GM18502 (cell line): ENCODE data around the gene XK.
A peak's percentile ranks its signal among the peaks of the same experiment; 100 is the strongest.

ENCODE experiments used
- ATAC-seq: cut with Tn5 transposase; IDR thresholded peaks from one replicate; pipeline ENCODE4 v1.9.1; 2021; ENCODE audit warnings: mild to moderate bottlenecking; ENCODE audit not compliant: unreplicated experiment, poor library complexity

The XK gene

DNA sequence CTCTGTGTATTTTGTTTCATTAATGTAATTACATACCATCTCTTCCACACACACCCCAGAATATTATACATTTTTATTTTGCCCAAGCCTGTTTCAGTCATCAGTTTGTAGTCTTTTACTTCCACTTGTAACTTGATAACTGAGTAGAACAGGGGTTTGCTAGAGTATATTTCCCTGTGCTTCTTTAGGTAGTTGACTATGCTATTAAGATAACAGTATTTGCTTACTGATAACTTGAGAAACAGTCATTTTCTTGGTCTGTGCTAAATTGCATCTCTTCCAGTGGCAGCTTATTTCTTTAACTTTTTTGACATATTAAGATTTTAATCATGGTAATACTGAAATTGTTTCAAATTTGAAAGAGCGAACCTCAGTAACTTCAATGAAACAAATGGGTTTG lies 7.0 kb upstream of the XK start:
- ATAC-seq, result no peak

DNA sequence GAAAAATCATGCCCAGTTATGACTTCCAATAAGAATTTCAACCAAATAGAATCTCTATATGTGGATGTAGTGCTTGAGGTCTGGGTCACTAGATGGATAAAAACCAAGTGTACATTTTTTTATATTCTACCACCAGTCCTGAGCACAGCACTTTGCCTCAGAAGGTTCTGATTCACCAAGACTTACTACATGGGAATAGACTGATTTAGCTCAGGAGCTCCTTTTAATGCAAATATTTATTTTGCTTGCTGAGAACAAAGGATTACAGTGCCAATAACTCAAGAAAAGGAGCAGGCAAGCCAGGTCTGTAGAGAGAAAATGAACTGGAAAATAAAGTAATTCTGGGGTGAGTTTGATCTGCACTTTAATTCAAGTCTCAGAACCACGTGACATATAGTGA lies 6.4 kb upstream of the XK start:
- ATAC-seq, result no peak

DNA sequence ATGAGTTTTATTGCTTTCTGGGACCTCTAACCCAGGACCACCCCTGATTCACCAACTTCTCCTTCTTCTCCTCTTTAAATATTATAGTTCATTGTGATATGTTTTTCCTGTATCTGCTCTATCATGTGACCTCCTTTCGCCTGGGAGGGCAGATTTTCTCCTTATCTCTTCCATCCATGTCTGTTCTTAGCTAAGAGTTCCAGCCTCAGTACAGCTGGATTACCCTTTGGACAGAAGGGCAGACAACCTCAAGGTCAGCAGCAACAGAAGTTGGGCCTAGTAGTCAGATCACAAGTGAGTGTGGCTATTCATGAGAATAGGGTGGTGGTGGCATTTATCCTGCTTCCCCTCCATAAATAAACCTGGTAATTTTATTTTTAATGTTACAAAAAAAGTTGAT lies 5.7 kb upstream of the XK start:
- ATAC-seq, result no peak

DNA sequence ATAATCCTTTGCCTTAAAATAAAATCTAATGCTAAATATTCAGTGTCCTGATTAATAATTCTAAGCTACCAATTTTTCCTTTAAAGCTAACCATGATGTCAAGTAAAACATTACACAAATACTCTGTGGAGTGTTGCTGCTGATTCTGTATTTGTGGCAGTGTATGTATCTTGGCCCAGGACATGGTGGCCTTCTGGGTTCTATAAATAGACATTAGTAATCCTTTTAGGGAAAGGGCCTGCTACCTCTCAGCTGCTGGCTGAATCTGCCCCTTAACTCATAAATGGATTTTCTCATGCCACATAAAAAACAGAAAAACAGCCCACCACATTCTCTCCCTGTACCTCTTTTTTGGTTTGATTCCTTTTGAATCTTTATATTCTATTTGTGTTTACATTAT lies 1.2 kb upstream of the XK start:
- ATAC-seq, result no peak

DNA sequence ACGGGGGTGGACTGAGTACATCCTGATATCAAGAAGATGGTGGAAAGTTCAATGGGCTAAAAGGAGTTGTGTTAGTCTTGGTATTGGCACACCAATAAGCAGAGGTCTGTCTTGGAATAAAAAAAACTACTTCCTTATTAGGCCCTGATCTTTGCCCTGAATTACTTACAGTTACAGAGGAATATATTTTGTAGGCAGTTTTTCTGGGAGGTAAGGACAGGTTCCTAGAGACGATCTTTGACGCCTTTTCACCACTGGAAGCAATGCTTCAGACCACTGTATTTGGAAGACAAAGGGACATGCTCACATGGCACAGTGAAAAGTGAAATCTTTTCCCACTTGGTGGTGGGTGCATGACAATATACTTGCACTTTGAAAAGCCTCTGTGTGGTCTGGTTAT lies 618 bp upstream of the XK start:
- no peak for ATAC-seq

DNA sequence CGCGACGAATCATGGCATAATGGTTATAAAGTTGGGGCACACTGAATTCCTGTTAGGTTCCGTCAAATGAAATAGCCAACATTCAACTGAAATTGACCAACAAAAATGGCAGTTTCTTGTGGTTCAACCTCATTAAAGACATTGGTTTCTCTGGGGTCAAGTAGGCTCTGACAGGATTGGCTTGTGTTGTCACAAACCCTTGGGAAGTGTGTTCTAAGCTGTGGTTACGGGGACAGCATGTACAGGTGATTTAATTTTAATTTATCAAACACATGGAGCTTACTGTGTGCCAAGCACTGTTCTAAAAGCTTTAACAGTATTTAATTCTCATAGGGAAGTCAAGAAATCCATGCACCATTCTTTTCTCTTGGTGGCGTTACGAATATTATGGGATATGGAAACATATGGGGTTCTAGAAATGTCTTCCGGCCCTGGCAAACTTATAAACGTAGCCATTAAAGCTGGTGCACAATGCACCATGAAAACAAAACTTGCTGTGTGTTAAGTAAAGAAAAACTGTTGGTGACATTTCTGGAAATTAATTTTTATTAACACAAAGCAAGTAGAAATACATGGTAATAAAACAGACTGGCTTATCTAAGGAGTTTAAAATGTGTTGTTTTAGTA lies 891 bp downstream of the XK start:
- no peak for ATAC-seq

DNA sequence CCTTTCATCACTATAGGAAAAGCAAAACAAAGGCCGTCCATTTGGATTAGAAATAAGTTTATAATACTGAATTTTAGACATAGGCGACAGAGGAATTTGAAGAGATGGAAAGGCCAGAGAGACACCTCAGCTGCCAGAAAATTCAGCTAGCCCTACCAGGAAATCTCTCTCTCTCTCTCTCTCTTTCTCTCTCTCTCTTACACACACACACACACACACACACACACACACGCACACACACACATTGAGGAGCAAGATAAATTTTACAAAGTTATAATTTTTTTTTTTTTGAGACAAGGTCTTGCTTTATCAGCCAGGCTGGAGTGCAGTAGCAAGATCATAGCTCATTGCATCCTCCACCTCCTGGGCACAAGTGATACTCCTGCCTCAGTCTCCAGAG lies 1.4 kb downstream of the XK start:
- no peak for ATAC-seq

DNA sequence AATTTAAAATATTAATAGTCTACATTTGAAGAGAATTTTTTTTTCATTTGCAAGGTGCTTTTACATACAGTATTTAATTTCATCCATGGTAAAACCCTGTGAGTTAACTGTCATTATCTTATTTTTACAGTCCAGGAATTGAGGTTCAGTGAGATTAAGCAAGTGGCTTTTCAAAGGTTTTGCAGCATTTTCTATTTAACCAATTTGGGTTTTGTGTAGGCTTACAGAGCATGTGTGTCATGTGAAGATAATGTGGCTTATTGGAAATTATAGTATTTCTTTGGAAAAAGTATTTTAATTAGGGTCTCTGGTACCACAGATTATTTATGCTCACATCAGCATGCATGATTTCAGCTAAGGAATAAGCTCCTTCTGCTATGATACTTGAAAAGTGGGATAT lies 4.5 kb downstream of the XK start:
- ATAC-seq, result no peak

DNA sequence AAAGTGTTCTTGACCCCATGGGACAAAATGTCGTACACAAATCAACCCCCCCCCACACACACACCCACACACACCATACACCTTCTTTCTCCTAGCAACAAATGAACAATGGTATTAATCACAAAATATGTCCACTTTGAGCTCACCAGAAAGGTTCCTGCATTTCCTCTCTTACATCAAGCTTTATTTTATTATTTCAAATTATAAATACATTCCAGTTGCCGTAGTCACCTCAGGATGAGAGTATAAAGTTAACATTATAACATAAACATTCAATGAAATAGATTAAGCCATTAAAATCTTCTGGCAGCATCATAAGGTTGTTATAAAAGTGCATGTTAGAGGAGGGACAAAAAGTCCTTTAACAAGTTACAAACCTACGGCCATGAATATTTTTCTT lies 7.3 kb downstream of the XK start:
- no peak for ATAC-seq

DNA sequence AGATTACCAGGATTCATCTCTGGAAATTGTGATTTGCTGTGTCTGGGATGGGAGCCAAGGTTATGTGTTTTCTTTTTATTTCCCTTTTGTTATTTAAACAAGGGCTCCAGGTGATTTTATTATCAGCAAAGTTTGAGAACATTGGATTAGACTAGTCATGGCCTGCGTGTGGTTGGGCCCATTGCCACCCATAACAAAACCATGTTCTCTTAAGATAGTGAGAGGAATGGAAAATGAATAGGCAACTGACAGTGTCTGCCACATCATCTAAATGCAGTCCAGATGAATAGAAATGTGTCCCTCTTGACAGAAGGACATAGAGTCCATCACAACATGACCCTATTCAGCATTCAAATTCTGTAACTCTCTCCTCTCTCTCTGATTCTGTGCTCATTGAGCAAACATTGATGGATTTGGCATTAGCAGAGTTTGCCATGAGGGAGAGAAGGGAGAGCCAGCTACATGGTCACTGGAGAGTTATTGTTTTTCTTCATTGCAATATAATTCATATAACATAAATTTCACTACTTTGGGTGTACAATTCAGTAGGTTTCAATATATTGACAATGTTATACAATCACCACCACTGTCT lies 11.7 kb downstream of the XK start:
- ATAC-seq, result no peak

DNA sequence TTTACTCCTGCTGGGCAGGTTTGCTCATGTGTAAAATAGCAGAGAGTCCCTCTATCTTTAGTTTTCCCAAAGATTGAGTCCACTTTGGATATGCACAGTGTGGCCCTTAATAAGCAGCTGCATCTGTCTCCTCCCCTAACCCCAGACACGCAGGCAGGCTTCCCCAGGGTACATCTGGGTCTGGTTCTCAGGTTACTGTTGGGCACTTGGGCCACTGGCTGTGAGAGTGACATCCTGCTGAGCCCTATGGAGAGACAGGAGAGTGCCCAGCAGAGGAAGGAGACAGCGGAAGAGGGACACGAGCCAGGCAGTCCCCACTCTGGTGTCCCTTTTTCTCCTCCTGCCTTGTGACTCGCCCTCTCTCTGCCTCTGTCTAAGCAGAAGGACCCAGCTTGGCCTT lies 16.0 kb downstream of the XK start:
- ATAC-seq, result no peak

DNA sequence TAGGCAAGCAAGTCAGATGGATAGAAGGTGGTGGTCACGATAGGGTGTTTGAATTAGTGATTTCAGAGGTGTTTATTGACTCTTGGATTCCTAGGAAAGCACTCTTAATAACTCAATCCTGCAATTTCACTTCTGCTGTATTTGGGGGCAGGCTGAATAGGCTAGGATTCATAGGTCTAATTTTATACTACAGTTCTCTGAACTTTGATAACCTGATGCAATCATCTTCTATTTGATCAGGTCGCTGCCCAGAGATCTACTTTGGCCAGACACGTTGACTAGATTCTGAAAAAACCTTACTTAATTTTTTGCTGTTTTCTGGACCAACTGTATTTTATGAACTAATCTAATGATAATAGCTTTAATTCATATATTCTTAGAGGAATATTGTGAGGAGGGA lies 26.4 kb downstream of the XK start:
- ATAC-seq, result no peak

DNA sequence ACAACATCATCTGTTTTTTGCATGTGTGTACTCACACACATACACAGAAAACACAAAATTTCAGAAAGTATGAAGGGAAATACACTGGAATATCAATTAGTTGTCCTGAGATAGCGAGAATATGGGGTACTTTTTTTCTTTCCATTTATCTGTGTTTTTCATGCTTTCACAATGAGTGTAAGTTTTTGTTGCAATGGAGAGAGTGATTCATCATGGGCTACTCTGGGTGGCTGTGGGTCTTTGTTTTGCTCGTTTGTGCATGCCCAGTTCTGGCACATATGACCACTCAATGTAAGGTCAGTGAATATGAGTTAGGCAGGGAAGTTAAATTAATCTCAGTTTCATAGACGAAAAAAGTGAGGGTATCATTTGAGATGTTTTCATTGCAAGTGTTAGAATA lies 26.9 kb downstream of the XK start:
- no peak for ATAC-seq

DNA sequence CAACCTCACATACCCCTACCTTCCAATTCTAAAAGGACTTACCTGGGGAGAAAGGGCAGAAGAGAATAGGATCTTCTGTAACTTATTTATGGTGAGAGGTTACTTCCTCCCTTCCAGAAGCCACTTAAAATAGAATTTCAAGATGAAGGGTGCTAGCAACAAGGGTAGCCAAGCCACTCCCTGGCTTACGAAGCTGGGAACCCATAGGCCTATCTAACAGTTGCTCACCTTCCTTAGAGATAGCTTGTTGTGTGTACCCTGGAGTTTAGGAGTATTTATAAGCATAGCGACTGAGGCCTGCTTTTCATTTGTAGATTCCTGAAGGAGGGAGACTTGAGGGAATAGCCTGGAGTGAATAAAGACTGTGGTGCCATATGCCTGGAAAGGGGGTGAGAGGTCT lies 28.9 kb downstream of the XK start:
- ATAC-seq, result no peak

DNA sequence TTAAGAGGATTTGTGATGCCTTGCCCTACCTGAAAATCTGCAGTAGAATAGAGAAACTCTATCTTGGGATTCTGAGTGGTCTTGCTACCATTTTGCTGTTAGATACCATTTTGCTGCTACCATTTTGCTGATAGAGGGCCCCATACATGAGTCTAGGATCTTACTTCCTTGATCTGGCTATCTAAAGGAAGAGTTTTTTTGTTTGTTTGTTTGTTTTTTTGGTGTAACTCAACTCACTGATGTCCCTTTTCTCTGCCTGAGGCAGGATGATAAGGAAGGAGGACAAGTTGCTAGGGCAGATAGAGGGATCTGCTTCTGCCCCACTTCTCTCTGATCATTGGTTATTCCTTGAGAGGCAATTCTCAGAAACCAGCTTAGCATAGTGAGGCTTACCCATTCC lies 31.0 kb downstream of the XK start:
- no peak for ATAC-seq

DNA sequence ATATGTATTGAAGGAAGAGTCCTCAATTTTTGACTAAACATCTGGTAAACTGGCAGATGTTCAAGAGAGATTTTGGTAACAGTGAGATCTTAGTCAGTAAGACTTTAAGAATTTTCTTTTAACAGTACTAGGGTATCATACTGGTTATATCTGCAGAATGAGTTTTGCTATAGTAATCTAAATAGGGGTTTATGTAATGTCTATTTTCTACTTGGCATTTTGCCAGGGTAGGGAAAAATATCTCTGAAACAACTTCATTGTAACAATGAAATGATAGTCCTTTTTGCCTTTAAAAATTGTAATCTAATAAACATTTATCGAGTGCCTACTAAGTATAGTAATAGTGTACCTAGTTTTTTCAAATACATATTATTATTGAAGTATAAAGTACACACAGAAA lies 32.1 kb downstream of the XK start:
- no peak for ATAC-seq

DNA sequence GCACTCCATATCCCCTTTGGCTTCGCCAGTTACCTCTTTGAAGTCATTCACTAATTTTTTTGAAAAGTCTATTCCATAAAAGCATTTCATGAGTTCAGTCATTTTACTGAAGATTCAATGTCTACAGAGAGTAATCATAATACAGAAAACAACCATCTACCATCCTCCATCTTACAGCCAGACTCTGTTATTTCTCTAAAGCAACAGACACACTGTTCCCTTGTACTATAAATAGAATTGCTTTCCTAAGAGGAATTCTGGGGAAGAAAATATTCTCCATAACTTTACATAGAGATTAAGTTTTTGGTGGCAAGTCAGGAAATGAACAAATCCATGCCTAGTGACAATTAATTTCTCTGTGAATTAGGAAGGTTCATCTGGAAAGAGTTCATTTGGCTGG lies 37.0 kb downstream of the XK start:
- no peak for ATAC-seq

DNA sequence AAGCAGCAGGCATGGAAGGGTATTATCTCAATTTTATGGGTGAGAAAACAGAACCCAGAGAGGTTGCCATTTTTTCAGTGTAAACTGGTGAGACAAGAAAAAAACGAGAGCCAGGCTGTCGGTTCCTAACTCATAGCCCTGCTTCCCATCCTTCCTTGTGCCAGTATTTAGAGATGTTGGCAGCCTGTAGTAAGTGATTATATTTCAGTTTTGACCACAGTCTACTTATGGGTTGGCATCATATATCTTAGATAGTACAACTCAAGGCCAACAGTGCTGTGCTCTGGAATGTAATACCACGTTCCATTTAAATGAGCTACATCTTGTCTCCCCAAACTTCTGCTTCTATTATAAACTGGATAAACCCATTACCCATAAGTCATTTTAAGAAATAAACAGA lies 40.8 kb downstream of the XK start:
- no peak for ATAC-seq

DNA sequence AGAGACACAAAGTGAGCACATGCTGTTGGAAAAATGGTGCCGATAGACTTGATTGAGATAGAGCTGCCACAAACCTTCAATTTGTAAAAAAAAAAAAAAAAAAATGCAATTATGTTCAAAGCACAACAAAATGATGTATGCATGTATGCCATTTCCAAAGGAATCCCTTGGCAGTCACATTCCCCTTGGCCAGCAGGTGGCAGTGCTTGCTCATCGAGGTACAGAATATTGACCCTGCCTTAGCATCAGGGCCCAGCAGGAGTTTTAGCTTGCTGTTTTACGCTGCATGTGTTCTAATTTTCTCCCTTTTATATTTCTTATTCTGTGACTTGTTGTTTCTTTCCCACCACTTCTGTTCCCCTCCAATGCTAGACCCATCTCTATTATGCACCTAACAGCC lies 59.8 kb downstream of the XK start:
- ATAC-seq, result peak; percentile 56

DNA sequence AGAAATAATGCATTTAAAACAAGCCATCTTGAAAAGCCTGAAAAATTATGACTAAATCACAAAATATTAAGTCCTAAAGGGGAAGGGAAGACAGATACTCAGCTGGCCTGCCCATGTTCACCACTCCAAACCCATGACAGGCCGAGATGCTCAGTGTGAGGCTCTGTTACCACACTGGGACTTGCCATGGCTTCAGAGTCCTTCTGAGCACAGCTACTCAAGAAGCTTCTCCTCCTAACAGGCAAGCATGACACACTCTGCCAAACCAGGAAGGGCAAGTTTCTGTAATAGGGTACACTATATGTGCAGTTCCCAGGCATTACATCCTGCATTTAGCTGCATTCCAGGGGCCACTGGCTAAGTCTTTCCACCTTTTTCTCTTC lies 60.2 kb downstream of the XK start:
- peak; percentile 38 for ATAC-seq

DNA sequence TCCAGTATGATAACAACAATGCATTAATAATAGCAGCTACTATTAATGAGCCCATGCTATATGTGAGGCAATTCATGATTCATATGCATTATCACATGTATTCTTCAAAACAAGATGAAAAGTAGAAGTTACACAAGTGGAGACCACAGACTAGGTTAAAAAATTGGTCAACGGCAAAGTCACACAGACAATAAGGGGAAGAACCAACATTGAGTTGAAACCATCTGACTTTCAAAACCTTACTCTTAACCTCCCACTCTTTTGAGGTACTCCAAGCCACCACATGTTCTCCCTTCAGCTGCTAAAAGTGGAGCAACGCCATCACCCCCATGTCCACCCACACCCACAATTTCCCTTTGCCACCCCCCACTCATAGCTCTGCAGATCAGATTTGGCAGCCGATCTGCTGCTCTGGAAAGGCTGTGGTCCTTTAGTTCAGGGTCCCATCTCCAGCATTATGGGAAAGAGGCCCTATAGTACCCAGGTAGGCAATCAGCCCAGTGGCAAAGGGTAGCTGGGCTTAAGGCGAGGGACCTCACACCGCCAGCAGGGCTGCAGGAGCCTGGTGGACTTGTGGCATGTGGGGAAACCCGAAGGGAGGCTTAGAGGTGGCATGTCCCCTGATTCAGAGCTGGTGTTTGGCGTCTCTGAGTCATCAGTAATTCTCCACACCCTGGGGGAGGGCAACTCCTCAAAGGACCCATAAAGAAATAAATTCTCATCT lies 60.8 kb downstream of the XK start:
- ATAC-seq, result peak; percentile 89

DNA sequence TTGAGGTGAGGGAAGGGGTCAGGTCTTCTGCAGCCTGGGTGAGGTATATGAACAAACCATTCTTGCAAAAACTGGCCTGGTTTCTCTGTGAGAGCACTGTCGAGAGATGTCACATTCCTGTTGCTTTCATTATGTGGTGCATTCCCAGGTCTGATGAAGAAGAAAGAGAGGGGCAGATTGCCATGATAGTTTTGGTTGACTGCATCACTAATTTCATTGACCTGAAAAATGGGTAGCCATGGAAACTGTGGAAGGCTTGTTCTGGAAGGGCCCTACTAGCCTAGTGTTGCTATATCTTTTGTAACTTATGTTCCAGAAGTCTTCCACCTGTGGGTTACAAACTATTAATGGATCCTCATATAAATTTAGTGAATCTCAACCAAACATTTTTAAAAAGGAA lies 61.4 kb downstream of the XK start:
- no peak for ATAC-seq
